ENCODE results near the gene CYP17A1.

Gene CYP17A1

GRCh38 chr10:102801978-102802377, 35.2 kb downstream of the CYP17A1 start:
- no peak for DNase-seq

GRCh38 chr10:102801496-102801895, 35.7 kb downstream of the CYP17A1 start:
- no peak for DNase-seq

DNA sequence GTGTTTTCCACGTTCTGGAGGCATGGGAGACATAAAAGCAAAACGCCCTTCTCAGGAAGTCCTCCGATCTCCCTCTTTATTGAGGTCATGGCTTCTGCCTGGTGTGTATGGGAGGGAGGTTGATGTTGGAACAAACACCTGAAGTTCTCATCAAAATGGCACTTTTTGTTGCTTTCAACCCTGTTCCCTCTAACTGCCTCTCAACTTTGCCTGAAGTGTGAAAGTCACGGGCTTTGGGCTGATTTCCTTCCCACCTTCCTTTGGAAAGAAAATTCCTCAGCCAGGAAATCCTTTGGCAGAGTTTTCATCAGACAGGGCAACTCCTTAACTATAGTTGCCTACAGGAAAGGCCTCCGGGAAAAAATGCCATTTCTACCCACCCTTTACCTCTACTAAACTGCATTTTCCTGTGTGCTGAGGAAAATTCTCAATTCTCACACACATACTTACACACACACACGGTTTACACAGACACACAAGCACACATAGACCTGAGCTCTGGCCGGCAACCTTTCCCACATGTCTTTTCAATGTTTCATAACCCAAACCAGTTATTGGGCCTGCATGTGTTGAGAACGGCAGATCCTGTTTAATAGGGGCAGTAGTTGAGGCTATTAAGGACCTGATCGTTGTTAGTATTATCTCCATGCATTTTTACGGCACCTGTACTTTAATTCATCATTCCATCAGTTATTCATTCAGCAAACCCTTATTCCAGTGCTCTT, 36.4 kb downstream of the CYP17A1 start:
- no peak for DNase-seq

DNA sequence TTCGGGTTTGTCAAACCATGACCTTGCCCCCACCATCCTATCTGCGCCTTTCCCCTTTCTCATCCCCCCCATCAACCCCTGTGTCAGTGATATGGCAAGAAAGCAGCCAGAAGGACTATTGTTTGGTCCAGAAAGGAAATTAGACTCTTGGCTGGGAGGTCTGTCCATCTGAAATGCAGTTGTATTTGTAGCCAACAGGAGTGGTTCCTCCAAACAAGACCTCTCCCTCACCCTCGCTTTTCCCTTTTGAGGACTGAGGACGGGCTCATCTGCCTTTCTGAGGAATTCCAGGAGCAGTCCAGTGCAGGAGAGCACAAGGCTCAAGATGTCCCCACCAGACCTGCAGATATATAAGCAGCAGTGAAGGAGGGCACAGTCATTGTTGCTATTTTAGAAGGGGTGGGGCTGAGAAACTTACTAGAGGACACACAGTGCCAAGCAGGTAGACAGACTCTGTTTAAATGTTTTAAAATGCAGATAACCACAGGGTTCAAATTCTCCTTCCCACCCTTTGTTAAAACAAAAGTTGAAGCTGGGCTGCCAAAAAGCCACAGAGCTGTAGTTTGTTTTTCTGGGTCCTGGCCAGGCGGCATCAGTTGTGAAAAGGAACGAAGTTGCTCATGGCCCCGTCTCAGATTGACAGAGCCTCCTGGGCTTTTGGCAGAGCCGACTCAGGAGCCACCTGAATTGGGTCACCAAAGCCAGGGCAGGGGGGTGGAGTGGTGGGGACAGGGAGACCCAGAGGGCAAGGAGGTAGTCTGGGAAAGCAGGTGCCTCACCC, 37.3 kb downstream of the CYP17A1 start:
- no peak for DNase-seq

GRCh38 chr10:102796407-102797176, 40.6 kb downstream of the CYP17A1 start:
- peak in 1 of 2 experiments; percentile 1 for DNase-seq

GRCh38 chr10:102795453-102796406, 41.5 kb downstream of the CYP17A1 start:
- DNase-seq: no peak

GRCh38 chr10:102791754-102792395, 45.3 kb downstream of the CYP17A1 start:
- no peak for DNase-seq

DNA sequence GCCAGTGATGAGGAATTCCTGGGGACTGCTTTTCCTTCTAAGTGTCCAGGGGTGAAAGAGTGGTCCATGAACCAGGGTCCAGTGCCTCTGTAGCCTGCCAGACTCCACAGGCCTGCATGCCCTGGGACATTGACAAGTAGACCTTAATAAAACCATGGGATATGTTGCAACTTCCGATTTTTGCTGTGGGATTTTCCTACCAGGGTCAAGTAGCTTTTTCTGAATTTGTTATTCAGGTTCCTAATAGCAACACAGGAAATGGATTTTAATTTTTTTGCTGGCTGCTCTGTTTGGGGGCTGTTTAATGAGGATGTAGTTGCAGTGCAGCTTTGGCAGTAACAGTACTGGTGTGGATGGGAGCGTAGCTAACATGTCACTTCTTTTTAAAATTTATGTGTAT, 51.4 kb downstream of the CYP17A1 start:
- DNase-seq: no peak

GRCh38 chr10:102783568-102783967, 53.6 kb downstream of the CYP17A1 start:
- DNase-seq: no peak

DNA sequence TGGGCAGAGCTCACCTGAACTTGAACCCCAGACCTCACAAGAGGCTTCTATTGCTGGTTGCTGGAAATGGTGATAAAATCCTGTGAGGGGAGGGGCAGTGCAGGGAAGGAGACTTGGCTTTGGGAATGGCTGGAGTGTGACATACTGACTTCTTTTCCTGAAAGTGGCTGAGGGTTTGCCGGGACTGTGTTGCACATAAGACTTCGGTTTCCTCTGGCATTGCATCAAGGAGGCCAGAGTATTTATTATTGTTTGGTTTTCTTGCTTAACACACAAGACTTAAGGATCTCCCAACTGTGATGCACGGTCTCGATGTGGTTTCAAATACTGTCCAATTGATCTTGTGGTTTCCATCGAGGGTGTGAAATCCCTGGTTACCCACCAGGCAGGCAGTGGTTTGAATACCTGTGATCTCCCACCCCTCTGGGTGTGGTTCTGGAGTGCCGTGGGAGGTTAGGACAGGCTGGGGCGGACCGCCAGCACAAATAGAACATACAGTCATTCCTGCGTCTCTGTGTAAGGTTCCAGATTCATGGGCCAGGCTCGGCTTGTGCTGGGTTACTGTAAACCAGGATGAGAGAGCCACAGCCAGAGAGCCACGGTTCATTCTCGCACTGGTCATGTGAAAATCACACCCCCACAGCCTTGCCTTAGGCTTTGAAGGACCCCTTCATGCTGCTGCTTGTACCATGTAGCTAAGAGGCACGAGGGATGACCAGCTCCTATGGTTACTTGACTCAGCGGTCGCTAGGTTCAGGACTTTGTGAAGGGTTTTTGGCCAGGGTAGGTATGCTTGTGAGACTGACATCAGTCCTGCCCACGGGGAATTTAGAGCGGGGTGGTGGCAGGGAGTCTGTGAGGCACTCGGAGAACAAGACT, 54.3 kb downstream of the CYP17A1 start:
- no peak for DNase-seq

DNA sequence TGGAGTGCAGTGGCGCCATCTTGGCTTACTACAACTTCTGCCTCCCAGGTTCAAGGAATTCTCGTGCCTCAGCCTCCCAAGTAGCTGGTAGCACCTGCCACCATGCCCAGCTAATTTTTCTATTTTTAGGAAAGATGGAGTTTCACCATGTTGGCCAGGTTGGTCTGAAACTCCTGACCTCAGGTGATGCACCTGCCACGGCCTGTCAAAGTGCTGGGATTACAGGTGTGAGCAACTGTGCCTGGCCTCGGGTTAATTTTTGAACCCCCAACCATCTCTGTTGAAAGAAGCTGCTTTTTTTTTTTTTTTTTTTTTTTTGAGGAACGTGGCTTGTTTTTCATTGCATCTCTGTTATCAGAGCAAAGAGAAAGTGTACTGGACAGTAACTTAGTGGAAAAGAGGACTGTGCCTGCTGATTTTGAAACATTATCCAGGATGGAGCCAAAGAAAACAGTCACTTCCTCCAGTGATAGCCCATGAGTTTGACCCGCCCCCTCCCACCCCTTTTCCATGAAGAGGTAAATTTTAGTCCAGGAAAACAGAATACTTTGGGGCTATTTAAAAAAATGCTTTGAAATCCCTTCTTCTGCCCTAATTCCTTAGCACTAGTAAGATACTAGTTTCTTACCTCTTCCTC, 55.2 kb downstream of the CYP17A1 start:
- DNase-seq: no peak

GRCh38 chr10:102781090-102781920, 55.9 kb downstream of the CYP17A1 start:
- DNase-seq: no peak
